Vagina (tissue), 2 donors: ENCODE measurements around the gene FBXO41. TPM values are rescaled to one million over a fixed set of nuclear protein-coding genes. Genes with fewer than 3 reads are reported as not detected.

Source experiments
- DNase-seq, 2 donors: peaks; one replicate each; pipeline ENCODE4 v3.0.0-alpha.2; 2017; ENCODE audit errors: extremely low spot score in 2 of 2
- H3K27ac ChIP-seq: fragments of 200-600 bp; sonication (generic); one replicate; pipeline ENCODE4 v1.5.1; 2019
- H3K27me3 ChIP-seq: fragments of 200-600 bp; sonication (generic); one replicate; pipeline ENCODE4 v1.5.1; 2019
- H3K36me3 ChIP-seq, 2 donors: fragments of 200-600 bp; sonication (generic); one replicate each; pipeline ENCODE4 v1.5.1; 2017 to 2019
- H3K4me1 ChIP-seq: fragments of 200-600 bp; sonication (generic); one replicate; pipeline ENCODE4 v1.5.1; 2019
- H3K4me3 ChIP-seq, 2 donors: fragments of 200-600 bp; sonication (generic); 1 replicate in 1 of 2; 2 replicates in 1 of 2; pipeline ENCODE4 v1.5.1; 2016 to 2019
- H3K9me3 ChIP-seq: fragments of 200-600 bp; sonication (generic); one replicate; pipeline ENCODE4 v1.5.1; 2019
- POLR2A ChIP-seq, 2 donors: fragments of 450-650 bp; IDR thresholded peaks; one replicate each; pipeline ENCODE4 v1.6.1; 2017; ENCODE audit warnings: antibody characterized with exemption in 2 of 2, mild to moderate bottlenecking in 2 of 2, moderate library complexity in 2 of 2
- POLR2AphosphoS5 ChIP-seq, 2 donors: sonication (generic); formaldehyde crosslinking; IDR thresholded peaks; one replicate each; pipeline ENCODE4 v1.9.0; 2017; ENCODE audit warnings: antibody characterized with exemption in 2 of 2, mild to moderate bottlenecking in 2 of 2, low read depth in 1 of 2; ENCODE audit not compliant: insufficient read depth in 1 of 2
- intact Hi-C: fragments of 100-400 bp; cut with DNase I; formaldehyde crosslinking; loops from one replicate; pipeline ENCODE4 v1.15.1; 2023
- total RNA-seq: library from RNA; depleted of rRNA; stranded (reverse); fragments of >200 nt; gene quantifications from one replicate; pipeline ENCODE4 v1.2.3, GENCODE V29; 2016
- TF ChIP-seq, protein P1 (sequence below), 3 experiments: fragments of 450-650 bp in 2 of 3; fragments of 200-600 bp in 1 of 3; sonication (generic) in 1 of 3; IDR thresholded peaks; one replicate each; pipeline ENCODE4 v1.5.1; 2017 to 2019; ENCODE audit warnings: antibody characterized with exemption in 3 of 3, mild to moderate bottlenecking in 2 of 3, moderate library complexity in 2 of 3

Gene FBXO41
- total RNA-seq, 1 donor from 2014 or later: 2.7 TPM

DNA sequence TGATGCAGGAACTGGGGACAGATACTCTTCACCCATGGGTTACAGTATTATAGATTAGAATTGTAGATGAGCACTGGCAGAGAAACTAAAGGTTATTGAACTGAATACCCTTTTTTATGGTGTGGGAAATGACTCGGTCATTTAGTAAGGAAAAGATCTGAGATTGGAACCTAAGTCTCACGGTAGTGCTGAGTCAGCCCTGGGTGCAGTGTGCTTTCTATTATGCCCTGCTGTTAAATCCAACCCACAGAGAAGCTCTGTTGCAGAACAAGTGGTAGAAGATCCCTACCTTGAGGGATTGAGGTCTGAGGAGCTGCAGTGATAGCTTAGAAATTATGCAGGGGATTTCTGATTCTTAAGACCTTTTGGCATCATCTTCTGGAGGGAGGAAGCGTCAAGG is 37.4 kb downstream of the FBXO41 start:
- peaks cover 3 to 98% of the 10 kb centered on the region in 2 donors for H3K36me3 ChIP-seq
- intact Hi-C loops: no loop called here

DNA sequence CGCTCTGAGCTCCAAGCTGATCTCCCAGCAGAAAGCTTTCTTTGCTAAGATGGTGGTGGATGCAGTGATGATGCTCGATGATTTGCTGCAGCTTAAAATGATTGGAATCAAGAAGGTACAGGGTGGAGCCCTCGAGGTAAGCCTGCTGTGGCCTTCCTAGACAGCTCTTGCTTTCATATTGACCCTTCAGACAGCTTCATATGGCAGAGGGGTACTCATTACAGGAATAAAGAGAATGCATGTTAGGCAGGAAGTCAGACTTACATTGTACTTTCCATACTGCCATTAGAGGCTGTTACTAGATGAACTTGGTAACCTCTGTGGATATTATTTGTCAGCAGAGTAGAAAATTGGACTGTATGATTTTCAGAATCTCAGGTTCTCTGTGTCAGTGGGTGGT is 39.7 kb downstream of the FBXO41 start:
- no peaks in the 10 kb centered on the region for H3K9me3 ChIP-seq
- no peaks in the 10 kb centered on the region for H3K27me3 ChIP-seq
- no peak overlapping the region for H3K4me3 ChIP-seq
- intact Hi-C loops: no loop called here
- DNase-seq: no peak
- TF ChIP-seq, protein P1, sequence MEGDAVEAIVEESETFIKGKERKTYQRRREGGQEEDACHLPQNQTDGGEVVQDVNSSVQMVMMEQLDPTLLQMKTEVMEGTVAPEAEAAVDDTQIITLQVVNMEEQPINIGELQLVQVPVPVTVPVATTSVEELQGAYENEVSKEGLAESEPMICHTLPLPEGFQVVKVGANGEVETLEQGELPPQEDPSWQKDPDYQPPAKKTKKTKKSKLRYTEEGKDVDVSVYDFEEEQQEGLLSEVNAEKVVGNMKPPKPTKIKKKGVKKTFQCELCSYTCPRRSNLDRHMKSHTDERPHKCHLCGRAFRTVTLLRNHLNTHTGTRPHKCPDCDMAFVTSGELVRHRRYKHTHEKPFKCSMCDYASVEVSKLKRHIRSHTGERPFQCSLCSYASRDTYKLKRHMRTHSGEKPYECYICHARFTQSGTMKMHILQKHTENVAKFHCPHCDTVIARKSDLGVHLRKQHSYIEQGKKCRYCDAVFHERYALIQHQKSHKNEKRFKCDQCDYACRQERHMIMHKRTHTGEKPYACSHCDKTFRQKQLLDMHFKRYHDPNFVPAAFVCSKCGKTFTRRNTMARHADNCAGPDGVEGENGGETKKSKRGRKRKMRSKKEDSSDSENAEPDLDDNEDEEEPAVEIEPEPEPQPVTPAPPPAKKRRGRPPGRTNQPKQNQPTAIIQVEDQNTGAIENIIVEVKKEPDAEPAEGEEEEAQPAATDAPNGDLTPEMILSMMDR (IDR thresholded peaks at IDR 0.05): no peak
- TF ChIP-seq POLR2AphosphoS5 (IDR thresholded peaks at IDR 0.05; ENCODE audit: insufficient read depth in 1 of 2, low read depth in 1 of 2) (no peak), POLR2A (IDR thresholded peaks at IDR 0.05) (no peak)
- no peak overlapping the region for H3K27ac ChIP-seq
- H3K36me3 ChIP-seq: peaks cover 3 to 82% of the 10 kb centered on the region in 2 donors
- H3K4me1 ChIP-seq: peaks cover 6% of the 10 kb centered on the region

More for the DNA sequence above, 37.4 kb downstream of the FBXO41 start:
- Histone ChIP-seq H3K9me3 (no peaks in the 10 kb centered on the region), H3K4me3 (no peak overlapping the region), H3K27me3 (no peaks in the 10 kb centered on the region), H3K27ac (no peak overlapping the region), H3K4me1 (no peaks in the 10 kb centered on the region)
- TF ChIP-seq POLR2AphosphoS5 (IDR thresholded peaks at IDR 0.05; ENCODE audit: insufficient read depth in 1 of 2, low read depth in 1 of 2) (no peak), POLR2A (IDR thresholded peaks at IDR 0.05) (no peak)
- TF ChIP-seq, protein P1 (IDR thresholded peaks at IDR 0.05): no peak
- no peak for DNase-seq

DNA sequence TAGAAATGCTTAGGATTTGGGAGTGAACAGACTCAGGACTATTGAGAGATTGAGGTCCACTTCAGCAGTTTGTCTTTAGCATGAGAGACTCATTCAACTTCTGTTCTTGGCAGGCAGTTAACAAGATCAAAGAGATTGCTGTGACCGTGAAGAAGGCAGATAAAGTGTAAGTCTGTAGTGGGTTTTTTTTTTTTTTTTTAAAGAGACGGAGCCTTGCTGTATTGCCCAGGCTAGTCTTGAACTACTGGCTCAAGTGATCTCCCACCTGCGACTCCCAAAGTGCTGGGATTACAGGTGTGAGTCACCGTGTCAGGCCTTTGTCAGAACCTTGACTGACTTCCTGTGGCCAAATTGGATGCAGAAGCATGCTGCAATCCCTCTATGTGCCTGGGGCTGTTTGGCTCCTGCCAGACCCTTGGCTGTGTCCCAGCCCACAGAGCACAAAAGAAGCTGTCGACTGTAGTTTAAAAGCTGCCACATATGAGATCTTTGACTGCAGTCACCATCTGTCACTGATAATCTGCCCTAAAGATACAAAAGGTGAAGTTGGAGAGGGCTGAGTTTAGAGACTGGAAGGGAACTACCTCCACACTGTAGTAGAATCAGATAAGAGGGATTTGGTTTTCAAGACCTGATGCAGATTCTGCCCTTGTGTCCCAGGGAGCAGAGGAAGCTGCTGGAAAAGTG is 40.3 kb downstream of the FBXO41 start:
- no peaks in the 10 kb centered on the region for H3K27me3 ChIP-seq
- intact Hi-C loops: no loop called here
- DNase-seq: no peak
- no peak overlapping the region for H3K27ac ChIP-seq
- peaks cover 3 to 77% of the 10 kb centered on the region in 2 donors for H3K36me3 ChIP-seq
- H3K4me1 ChIP-seq: peaks cover 12% of the 10 kb centered on the region
- H3K4me3 ChIP-seq: no peak overlapping the region
- H3K9me3 ChIP-seq: no peaks in the 10 kb centered on the region
- no peak for TF ChIP-seq POLR2A (IDR thresholded peaks at IDR 0.05)
- TF ChIP-seq POLR2AphosphoS5 (IDR thresholded peaks at IDR 0.05; ENCODE audit: insufficient read depth in 1 of 2, low read depth in 1 of 2): no peak
- TF ChIP-seq, protein P1 (IDR thresholded peaks at IDR 0.05): no peak

DNA sequence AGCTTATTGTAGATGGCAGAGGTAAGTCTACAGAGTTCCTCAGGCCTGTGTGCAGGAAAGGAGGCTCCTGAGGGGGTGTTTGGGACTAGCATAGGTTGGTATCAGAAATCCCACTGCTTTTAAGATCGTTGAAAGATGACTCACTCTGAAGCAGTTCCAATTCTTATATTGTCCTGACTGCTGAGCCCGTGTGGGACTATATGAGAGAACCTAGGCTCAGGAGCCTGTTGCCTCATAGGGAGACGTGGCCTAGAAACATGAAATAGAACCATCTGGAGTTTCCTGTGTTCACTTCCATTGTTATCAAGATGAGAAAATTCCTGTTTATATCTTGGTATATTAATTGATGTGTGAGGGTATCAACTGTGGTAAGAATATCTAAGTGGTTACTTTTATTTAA is 44.5 kb downstream of the FBXO41 start:
- Histone ChIP-seq H3K36me3 (peaks cover 0 to 38% of the 10 kb centered on the region in 2 donors), H3K27ac (no peak overlapping the region), H3K27me3 (no peaks in the 10 kb centered on the region), H3K4me1 (peaks cover 50% of the 10 kb centered on the region), H3K9me3 (no peaks in the 10 kb centered on the region), H3K4me3 (no peak overlapping the region)
- DNase-seq: no peak
- TF ChIP-seq, protein P1 (IDR thresholded peaks at IDR 0.05): no peak
- no peak for TF ChIP-seq POLR2AphosphoS5 (IDR thresholded peaks at IDR 0.05; ENCODE audit: insufficient read depth in 1 of 2, low read depth in 1 of 2)
- TF ChIP-seq POLR2A (IDR thresholded peaks at IDR 0.05): no peak
- intact Hi-C loops: no loop called here

DNA sequence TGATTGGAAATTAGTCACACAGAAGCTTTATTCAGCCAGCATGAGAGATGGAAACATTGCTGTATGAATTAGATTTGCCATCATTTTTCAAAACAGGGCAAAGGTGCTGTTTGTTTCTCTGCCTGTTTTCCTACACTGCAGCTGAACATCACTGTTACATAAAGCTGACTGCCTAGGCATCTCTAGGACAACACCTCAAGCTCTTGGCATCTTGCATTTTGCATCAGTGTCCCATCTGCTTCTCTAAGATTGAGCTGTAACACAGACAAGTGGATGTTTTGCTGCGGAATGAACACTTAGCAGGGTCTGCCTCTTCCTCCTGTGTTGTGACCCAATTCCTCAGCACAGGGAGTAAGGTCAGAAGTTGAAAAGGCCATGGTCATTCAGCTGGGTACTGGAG is 45.3 kb downstream of the FBXO41 start:
- TF ChIP-seq POLR2A (IDR thresholded peaks at IDR 0.05) (no peak), POLR2AphosphoS5 (IDR thresholded peaks at IDR 0.05; ENCODE audit: insufficient read depth in 1 of 2, low read depth in 1 of 2) (no peak)
- TF ChIP-seq, protein P1 (IDR thresholded peaks at IDR 0.05): no peak
- H3K4me1 ChIP-seq: peaks cover 52% of the 10 kb centered on the region
- intact Hi-C loops: no loop called here
- H3K27ac ChIP-seq: no peak overlapping the region
- peaks cover 0 to 30% of the 10 kb centered on the region in 2 donors for H3K36me3 ChIP-seq
- H3K4me3 ChIP-seq: no peak overlapping the region
- no peak for DNase-seq
- no peaks in the 10 kb centered on the region for H3K9me3 ChIP-seq
- H3K27me3 ChIP-seq: no peaks in the 10 kb centered on the region
